ENCODE measurements around the gene UBE3A. TPM values are rescaled to one million over a fixed set of nuclear protein-coding genes. Genes with fewer than 3 reads are reported as not detected.

UBE3A gene
- total RNA-seq, 1 experiment from 2014 or later: 39.3 TPM

GRCh38 chr15:25422021-25422420, 16.8 kb downstream of the UBE3A start:
- no peaks in the 10 kb centered on the region for H3K36me3 Mint-ChIP-seq (ENCODE audit: insufficient read depth, unreplicated experiment)
- BruUV-seq (replicated peaks): no TSS peak
- TF ChIP-seq CTCF (IDR thresholded peaks at IDR 0.05; ENCODE audit: unreplicated experiment): no peak
- intact Hi-C loops (cut with micrococcal nuclease; ENCODE audit: unreplicated experiment): no loop called here
- peaks cover 8% of the 10 kb centered on the region for H3K4me1 Mint-ChIP-seq (ENCODE audit: low read depth, unreplicated experiment)
- no peak for DNase-seq
- CTCF ChIA-PET: no interaction called here
- H3K27ac Mint-ChIP-seq (ENCODE audit: unreplicated experiment): no peak overlapping the region
- no peaks in the 10 kb centered on the region for H3K27me3 Mint-ChIP-seq (ENCODE audit: unreplicated experiment)
- peaks cover 9% of the 10 kb centered on the region for H3K9me3 Mint-ChIP-seq (ENCODE audit: low read depth, unreplicated experiment)
- no peak overlapping the region for H3K4me3 Mint-ChIP-seq (ENCODE audit: low read depth, unreplicated experiment)

- H3K4me1 Mint-ChIP-seq (ENCODE audit: low read depth, unreplicated experiment): no peaks in the 10 kb centered on the region
- no peaks in the 10 kb centered on the region for H3K36me3 Mint-ChIP-seq (ENCODE audit: insufficient read depth, unreplicated experiment)
- intact Hi-C loops (cut with micrococcal nuclease; ENCODE audit: unreplicated experiment): no loop called here
- BruUV-seq (replicated peaks): no TSS peak
- no peak overlapping the region for H3K27ac Mint-ChIP-seq (ENCODE audit: unreplicated experiment)
- no peaks in the 10 kb centered on the region for H3K27me3 Mint-ChIP-seq (ENCODE audit: unreplicated experiment)
- no peak for TF ChIP-seq CTCF (IDR thresholded peaks at IDR 0.05; ENCODE audit: unreplicated experiment)
- DNase-seq: no peak
- CTCF ChIA-PET: no interaction called here
- no peak overlapping the region for H3K4me3 Mint-ChIP-seq (ENCODE audit: low read depth, unreplicated experiment)
- peaks cover 5% of the 10 kb centered on the region for H3K9me3 Mint-ChIP-seq (ENCODE audit: low read depth, unreplicated experiment)
Measured at GRCh38 chr15:25418202-25418601, 20.6 kb downstream of the UBE3A start.

GRCh38 chr15:25417604-25418003, 21.2 kb downstream of the UBE3A start:
- Mint-ChIP-seq H3K4me3 (ENCODE audit: low read depth, unreplicated experiment) (no peak overlapping the region), H3K36me3 (ENCODE audit: insufficient read depth, unreplicated experiment) (no peaks in the 10 kb centered on the region), H3K9me3 (ENCODE audit: low read depth, unreplicated experiment) (peaks cover 5% of the 10 kb centered on the region), H3K27ac (ENCODE audit: unreplicated experiment) (no peak overlapping the region), H3K27me3 (ENCODE audit: unreplicated experiment) (no peaks in the 10 kb centered on the region), H3K4me1 (ENCODE audit: low read depth, unreplicated experiment) (no peaks in the 10 kb centered on the region)
- intact Hi-C loops (cut with micrococcal nuclease; ENCODE audit: unreplicated experiment): no loop called here
- CTCF ChIA-PET: no interaction called here
- no peak for TF ChIP-seq CTCF (IDR thresholded peaks at IDR 0.05; ENCODE audit: unreplicated experiment)
- BruUV-seq (replicated peaks): no TSS peak
- no peak for DNase-seq

GRCh38 chr15:25416693-25417092, 22.1 kb downstream of the UBE3A start:
- Mint-ChIP-seq H3K36me3 (ENCODE audit: insufficient read depth, unreplicated experiment) (no peaks in the 10 kb centered on the region), H3K4me1 (ENCODE audit: low read depth, unreplicated experiment) (no peaks in the 10 kb centered on the region), H3K27ac (ENCODE audit: unreplicated experiment) (no peak overlapping the region), H3K27me3 (ENCODE audit: unreplicated experiment) (no peaks in the 10 kb centered on the region), H3K9me3 (ENCODE audit: low read depth, unreplicated experiment) (peaks cover 3% of the 10 kb centered on the region), H3K4me3 (ENCODE audit: low read depth, unreplicated experiment) (no peak overlapping the region)
- DNase-seq: no peak
- CTCF ChIA-PET: no interaction called here
- intact Hi-C loops (cut with micrococcal nuclease; ENCODE audit: unreplicated experiment): no loop called here
- no peak for TF ChIP-seq CTCF (IDR thresholded peaks at IDR 0.05; ENCODE audit: unreplicated experiment)
- no TSS peak for BruUV-seq (replicated peaks)

GRCh38 chr15:25415707-25416106, 23.1 kb downstream of the UBE3A start:
- Mint-ChIP-seq H3K9me3 (ENCODE audit: low read depth, unreplicated experiment) (peaks cover 3% of the 10 kb centered on the region), H3K36me3 (ENCODE audit: insufficient read depth, unreplicated experiment) (no peaks in the 10 kb centered on the region), H3K4me3 (ENCODE audit: low read depth, unreplicated experiment) (no peak overlapping the region), H3K27me3 (ENCODE audit: unreplicated experiment) (no peaks in the 10 kb centered on the region), H3K4me1 (ENCODE audit: low read depth, unreplicated experiment) (no peaks in the 10 kb centered on the region), H3K27ac (ENCODE audit: unreplicated experiment) (no peak overlapping the region)
- no TSS peak for BruUV-seq (replicated peaks)
- no peak for DNase-seq
- no peak for TF ChIP-seq CTCF (IDR thresholded peaks at IDR 0.05; ENCODE audit: unreplicated experiment)
- intact Hi-C loops (cut with micrococcal nuclease; ENCODE audit: unreplicated experiment): no loop called here
- CTCF ChIA-PET: no interaction called here
